ENCODE results near the gene BMX. TPM values are rescaled to one million over a fixed set of nuclear protein-coding genes. Genes with fewer than 3 reads are reported as not detected.

The BMX gene
- total and polyA plus RNA-seq, 9 of the 15 experiments (the other 6 are each of a cell fraction or from before 2014, with no cell fraction given) = 0.45 to 4.2 (median 1.8) TPM

DNA sequence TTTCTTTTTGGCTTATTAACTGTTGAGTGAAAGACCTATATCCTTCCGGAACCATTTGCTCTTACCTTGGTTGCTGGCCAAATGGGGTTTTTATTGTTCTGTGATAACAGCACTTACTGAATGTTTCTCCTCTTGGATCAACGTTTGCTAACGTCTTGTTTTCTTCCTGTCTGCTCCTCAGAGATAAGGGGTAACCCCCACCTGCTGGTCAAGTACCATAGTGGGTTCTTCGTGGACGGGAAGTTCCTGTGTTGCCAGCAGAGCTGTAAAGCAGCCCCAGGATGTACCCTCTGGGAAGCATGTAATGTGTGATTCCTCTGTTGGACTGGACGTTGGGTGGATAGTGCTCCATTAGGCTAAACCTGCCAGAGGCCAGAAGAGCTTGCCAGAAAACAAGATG lies 15.3 kb downstream of the BMX start (continued):
- no peak for TF ChIP-seq SUPT5H (IDR thresholded peaks at IDR 0.05)
- TF ChIP-seq, protein P1, sequence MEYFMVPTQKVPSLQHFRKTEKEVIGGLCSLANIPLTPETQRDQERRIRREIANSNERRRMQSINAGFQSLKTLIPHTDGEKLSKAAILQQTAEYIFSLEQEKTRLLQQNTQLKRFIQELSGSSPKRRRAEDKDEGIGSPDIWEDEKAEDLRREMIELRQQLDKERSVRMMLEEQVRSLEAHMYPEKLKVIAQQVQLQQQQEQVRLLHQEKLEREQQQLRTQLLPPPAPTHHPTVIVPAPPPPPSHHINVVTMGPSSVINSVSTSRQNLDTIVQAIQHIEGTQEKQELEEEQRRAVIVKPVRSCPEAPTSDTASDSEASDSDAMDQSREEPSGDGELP (CRISPR knock-in tag; IDR thresholded peaks at IDR 0.05; ENCODE audit: borderline replicate concordance) = no peak
- TF ChIP-seq, protein P2, sequence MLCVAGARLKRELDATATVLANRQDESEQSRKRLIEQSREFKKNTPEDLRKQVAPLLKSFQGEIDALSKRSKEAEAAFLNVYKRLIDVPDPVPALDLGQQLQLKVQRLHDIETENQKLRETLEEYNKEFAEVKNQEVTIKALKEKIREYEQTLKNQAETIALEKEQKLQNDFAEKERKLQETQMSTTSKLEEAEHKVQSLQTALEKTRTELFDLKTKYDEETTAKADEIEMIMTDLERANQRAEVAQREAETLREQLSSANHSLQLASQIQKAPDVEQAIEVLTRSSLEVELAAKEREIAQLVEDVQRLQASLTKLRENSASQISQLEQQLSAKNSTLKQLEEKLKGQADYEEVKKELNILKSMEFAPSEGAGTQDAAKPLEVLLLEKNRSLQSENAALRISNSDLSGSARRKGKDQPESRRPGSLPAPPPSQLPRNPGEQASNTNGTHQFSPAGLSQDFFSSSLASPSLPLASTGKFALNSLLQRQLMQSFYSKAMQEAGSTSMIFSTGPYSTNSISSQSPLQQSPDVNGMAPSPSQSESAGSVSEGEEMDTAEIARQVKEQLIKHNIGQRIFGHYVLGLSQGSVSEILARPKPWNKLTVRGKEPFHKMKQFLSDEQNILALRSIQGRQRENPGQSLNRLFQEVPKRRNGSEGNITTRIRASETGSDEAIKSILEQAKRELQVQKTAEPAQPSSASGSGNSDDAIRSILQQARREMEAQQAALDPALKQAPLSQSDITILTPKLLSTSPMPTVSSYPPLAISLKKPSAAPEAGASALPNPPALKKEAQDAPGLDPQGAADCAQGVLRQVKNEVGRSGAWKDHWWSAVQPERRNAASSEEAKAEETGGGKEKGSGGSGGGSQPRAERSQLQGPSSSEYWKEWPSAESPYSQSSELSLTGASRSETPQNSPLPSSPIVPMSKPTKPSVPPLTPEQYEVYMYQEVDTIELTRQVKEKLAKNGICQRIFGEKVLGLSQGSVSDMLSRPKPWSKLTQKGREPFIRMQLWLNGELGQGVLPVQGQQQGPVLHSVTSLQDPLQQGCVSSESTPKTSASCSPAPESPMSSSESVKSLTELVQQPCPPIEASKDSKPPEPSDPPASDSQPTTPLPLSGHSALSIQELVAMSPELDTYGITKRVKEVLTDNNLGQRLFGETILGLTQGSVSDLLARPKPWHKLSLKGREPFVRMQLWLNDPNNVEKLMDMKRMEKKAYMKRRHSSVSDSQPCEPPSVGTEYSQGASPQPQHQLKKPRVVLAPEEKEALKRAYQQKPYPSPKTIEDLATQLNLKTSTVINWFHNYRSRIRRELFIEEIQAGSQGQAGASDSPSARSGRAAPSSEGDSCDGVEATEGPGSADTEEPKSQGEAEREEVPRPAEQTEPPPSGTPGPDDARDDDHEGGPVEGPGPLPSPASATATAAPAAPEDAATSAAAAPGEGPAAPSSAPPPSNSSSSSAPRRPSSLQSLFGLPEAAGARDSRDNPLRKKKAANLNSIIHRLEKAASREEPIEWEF (CRISPR knock-in tag; IDR thresholded peaks at IDR 0.05) = no peak
- TF ChIP-seq ZNF133 (CRISPR knock-in tag; IDR thresholded peaks at IDR 0.05) = no peak
- no peak for TF ChIP-seq MECOM (CRISPR knock-in tag; IDR thresholded peaks at IDR 0.05)
- TF ChIP-seq, protein P3, sequence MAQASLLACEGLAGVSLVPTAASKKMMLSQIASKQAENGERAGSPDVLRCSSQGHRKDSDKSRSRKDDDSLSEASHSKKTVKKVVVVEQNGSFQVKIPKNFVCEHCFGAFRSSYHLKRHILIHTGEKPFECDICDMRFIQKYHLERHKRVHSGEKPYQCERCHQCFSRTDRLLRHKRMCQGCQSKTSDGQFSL (CRISPR knock-in tag; IDR thresholded peaks at IDR 0.05) = no peak
- TF ChIP-seq, protein P3 (tag; IDR thresholded peaks at IDR 0.05) = no peak
- TF ChIP-seq, protein P4, sequence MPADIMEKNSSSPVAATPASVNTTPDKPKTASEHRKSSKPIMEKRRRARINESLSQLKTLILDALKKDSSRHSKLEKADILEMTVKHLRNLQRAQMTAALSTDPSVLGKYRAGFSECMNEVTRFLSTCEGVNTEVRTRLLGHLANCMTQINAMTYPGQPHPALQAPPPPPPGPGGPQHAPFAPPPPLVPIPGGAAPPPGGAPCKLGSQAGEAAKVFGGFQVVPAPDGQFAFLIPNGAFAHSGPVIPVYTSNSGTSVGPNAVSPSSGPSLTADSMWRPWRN (IDR thresholded peaks at IDR 0.05; ENCODE audit: low read depth) = 0 out of 2 replicates have a peak, but pooled peaks have one; percentile 40
- no peak for TF ChIP-seq ZNF830 (CRISPR knock-in tag; IDR thresholded peaks at IDR 0.05)
- TF ChIP-seq SMARCC2 (IDR thresholded peaks at IDR 0.05; ENCODE audit: low read depth) = peak; percentile 61; the same call in 1 of the 2 replicates
- TF ChIP-seq CBFB (CRISPR knock-in tag; IDR thresholded peaks at IDR 0.05) = no peak
- no peak for TF ChIP-seq ZNF764 (CRISPR knock-in tag; IDR thresholded peaks at IDR 0.05; ENCODE audit: low read depth)
- TF ChIP-seq CBX8 (IDR thresholded peaks at IDR 0.05; ENCODE audit: borderline replicate concordance, extremely low read depth, low read depth, low read length, poor library complexity, severe bottlenecking) = no peak
- no peak for TF ChIP-seq SP2 (IDR thresholded peaks at IDR 0.05; ENCODE audit: extremely low read depth, low read depth, low read length, poor library complexity, severe bottlenecking)
- peak in 1 of 2 experiments; percentile 58; a peak in 2 of 4 replicates for TF ChIP-seq HDAC1 (IDR thresholded peaks at IDR 0.05)
- no peak for TF ChIP-seq MEF2A (IDR thresholded peaks at IDR 0.05; ENCODE audit: control insufficient read depth, low read depth, low read length)
- 0 out of 2 replicates have a peak, but pooled peaks have one; percentile 37 for TF ChIP-seq MBD2 (IDR thresholded peaks at IDR 0.05; ENCODE audit: borderline replicate concordance, low read depth)
- no peak for TF ChIP-seq RBBP5 (IDR thresholded peaks at IDR 0.05; ENCODE audit: borderline replicate concordance, insufficient read depth, low read length, poor library complexity, severe bottlenecking)
- no peak for TF ChIP-seq GTF2E2 (tag; IDR thresholded peaks at IDR 0.05)
